Stimulated activated CD8-positive, alpha-beta memory T cell treated with anti-CD3 and anti-CD28 coated beads, Interleukin-4, amount 100 ng/mL, for 24 hours (primary cell): ENCODE results near the gene ARHGAP12.
"Not testable (repeated sequence)": the region's sequence is repeated elsewhere in the genome, so short reads cannot be mapped to it uniquely, and the experiment has no call there.

ENCODE experiments used
- DNase-seq: peaks from one replicate; pipeline ENCODE4 v3.0.0-alpha.2; 2020; ENCODE audit warnings: low read depth

The ARHGAP12 gene

GRCh38 chr10:31768935-31769334 is 159.7 kb downstream of the ARHGAP12 start:
- not testable (repeated sequence) for DNase-seq

GRCh38 chr10:31768467-31768866 is 160.2 kb downstream of the ARHGAP12 start:
- no peak for DNase-seq

GRCh38 chr10:31765541-31765940 is 163.1 kb downstream of the ARHGAP12 start:
- no peak for DNase-seq

GRCh38 chr10:31762316-31762715 is 166.3 kb downstream of the ARHGAP12 start:
- no peak for DNase-seq

GRCh38 chr10:31761156-31761555 is 167.5 kb downstream of the ARHGAP12 start:
- no peak for DNase-seq

GRCh38 chr10:31760674-31761081 is 168.0 kb downstream of the ARHGAP12 start:
- no peak for DNase-seq

- peak; percentile 91 for DNase-seq
Measured at GRCh38 chr10:31759799-31760626, 168.6 kb downstream of the ARHGAP12 start.

GRCh38 chr10:31759124-31759798 is 169.4 kb downstream of the ARHGAP12 start:
- DNase-seq: peak; percentile 36

DNA sequence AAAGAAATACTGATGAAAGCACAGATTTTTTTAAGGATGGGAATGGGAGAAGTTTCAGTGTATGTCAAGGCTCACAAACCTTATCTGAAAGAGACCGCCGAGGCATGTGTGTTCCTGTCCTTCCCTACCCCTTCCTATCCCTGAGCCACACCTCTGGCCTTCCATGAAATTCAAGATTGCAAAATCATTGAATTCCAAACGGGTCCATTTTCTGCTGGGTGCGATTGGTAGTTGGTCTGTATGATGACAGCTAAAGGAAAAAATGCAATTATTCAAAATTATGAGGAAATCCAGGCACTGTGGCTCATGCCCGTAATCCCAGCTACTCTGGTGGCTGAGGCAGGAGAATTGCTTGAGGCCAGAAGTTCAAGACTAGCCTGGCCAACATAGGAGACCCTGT is 170.1 kb downstream of the ARHGAP12 start:
- DNase-seq: no peak

DNA sequence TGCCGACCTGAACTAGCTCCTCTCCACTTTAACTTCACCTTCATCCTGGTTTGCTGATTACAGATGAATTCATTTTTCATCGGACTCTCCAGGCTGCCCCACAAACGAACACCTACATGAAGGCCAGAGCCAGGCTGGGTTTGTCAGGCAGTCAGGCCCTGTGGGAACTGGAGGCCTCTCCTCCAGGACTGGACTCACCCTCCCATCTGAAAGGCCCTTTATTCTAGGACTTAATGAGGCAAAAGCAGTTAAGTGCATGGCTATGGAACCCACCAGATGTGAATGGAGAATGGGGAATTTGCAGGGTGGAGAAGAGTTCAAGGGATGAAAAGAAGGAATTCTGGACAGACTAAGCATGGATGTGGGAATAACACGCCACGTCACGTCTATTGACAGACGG is 170.8 kb downstream of the ARHGAP12 start:
- no peak for DNase-seq

DNA sequence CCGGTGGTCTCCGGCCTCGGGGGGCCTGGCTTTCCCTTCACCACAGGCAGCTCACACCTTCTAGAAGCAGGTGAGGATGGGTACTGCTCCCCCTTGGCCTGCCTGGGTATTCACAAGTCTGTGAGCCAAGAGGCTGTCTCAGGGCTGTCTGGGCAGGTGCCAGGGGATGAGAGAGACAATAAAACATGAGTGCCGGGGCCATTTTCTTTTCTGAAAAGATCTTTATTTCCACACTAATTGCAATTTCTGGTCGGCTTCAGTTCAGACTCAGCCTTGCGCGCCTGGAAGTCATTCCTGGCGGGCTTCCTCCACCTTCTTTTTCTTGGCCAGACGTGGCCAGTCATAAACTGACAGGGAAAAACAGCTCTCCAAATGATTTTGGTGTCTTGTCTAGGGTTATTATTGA is 171.2 kb downstream of the ARHGAP12 start:
- no peak for DNase-seq

DNA sequence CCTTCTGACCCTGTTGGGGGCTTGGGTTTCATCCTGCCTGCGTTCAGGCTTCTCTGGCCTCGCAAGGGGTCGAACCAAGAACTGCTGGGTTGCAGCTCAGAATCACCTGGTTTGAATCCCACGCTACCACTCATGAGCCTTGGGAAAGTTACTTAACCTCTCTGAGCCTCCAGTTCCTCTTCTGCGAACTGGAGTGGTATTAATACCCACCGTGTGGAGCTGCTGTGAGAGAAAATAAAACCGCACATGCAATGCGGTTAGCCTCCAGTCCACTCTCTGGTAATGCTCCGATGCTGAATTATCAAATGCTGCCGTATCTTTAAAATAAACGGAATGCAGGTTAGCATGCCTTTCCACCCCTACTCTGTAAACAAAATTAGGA is 171.9 kb downstream of the ARHGAP12 start:
- no peak for DNase-seq

- DNase-seq: no peak
Measured at GRCh38 chr10:31756101-31756728, 172.4 kb downstream of the ARHGAP12 start.
